HCT116 (cell line): ENCODE data around the gene CDC42BPA. TPM values are rescaled to one million over a fixed set of nuclear protein-coding genes. Genes with fewer than 3 reads are reported as not detected.
A peak's percentile ranks its signal among the peaks of the same experiment; 100 is the strongest.

Source experiments
- FOSL1 ChIP-seq: IDR thresholded peaks from 2 replicates; pipeline ENCODE4 v1.6.1; 2012; ENCODE audit warnings: low read depth
- RAD21 ChIP-seq: IDR thresholded peaks from 2 replicates; pipeline ENCODE4 v1.6.1; 2012; ENCODE audit warnings: low read depth, mild to moderate bottlenecking
- SP1 ChIP-seq: IDR thresholded peaks from 2 replicates; pipeline ENCODE4 v1.6.1; 2012; ENCODE audit warnings: low read depth
- SRF ChIP-seq: IDR thresholded peaks from 2 replicates; pipeline ENCODE4 v1.6.1; 2012; ENCODE audit warnings: low read depth
- ZFX ChIP-seq: fragments of 450-650 bp; IDR thresholded peaks from 2 replicates; pipeline ENCODE4 v1.6.1; 2017
- total RNA-seq: library from RNA; stranded (reverse); gene quantifications from one replicate; pipeline ENCODE4 v1.2.1, GENCODE V29; 2021; ENCODE audit not compliant: unreplicated experiment

The CDC42BPA gene
- total RNA-seq, 1 experiment from 2014 or later: 44.0 TPM

- TF ChIP-seq FOSL1: no peak
- no peak for TF ChIP-seq RAD21
- TF ChIP-seq ZFX: peak; percentile 44; the same call in 1 of the 2 replicates
- peak; percentile 99 for TF ChIP-seq SP1
- TF ChIP-seq SRF: no peak
Measured at GRCh38 chr1:226940029-226940805, 378.1 kb downstream of the CDC42BPA start, which contains the start of gene COQ8A (continued).

Other genes starting within 250 kb of the CDC42BPA start
- gene ZNF678, start 245.1 kb upstream of the CDC42BPA start, total RNA-seq: 6.1 TPM